ENCODE data around the gene PPP1R1B. TPM values are rescaled to one million over a fixed set of nuclear protein-coding genes. Genes with fewer than 3 reads are reported as not detected.

The PPP1R1B gene
- total RNA-seq, 1 experiment from 2014 or later: not detected

- CTCF ChIA-PET: no interaction called here
- BruUV-seq (replicated peaks): no TSS peak
- H3K36me3 Mint-ChIP-seq (ENCODE audit: insufficient read depth, unreplicated experiment): no peaks in the 10 kb centered on the region
Measured at GRCh38 chr17:39640591-39641031, 13.9 kb downstream of the PPP1R1B start.

GRCh38 chr17:39641097-39641496 lies 14.3 kb downstream of the PPP1R1B start:
- DNase-seq: no peak
- intact Hi-C loops (cut with micrococcal nuclease; ENCODE audit: unreplicated experiment): no loop called here
- Mint-ChIP-seq H3K27ac (ENCODE audit: unreplicated experiment) (no peak overlapping the region), H3K4me1 (ENCODE audit: low read depth, unreplicated experiment) (peaks cover 11% of the 10 kb centered on the region), H3K9me3 (ENCODE audit: unreplicated experiment) (no peaks in the 10 kb centered on the region), H3K4me3 (ENCODE audit: unreplicated experiment) (no peak overlapping the region), H3K36me3 (ENCODE audit: insufficient read depth, unreplicated experiment) (no peaks in the 10 kb centered on the region), H3K27me3 (ENCODE audit: insufficient read depth, unreplicated experiment) (no peaks in the 10 kb centered on the region)
- TF ChIP-seq, protein P1, sequence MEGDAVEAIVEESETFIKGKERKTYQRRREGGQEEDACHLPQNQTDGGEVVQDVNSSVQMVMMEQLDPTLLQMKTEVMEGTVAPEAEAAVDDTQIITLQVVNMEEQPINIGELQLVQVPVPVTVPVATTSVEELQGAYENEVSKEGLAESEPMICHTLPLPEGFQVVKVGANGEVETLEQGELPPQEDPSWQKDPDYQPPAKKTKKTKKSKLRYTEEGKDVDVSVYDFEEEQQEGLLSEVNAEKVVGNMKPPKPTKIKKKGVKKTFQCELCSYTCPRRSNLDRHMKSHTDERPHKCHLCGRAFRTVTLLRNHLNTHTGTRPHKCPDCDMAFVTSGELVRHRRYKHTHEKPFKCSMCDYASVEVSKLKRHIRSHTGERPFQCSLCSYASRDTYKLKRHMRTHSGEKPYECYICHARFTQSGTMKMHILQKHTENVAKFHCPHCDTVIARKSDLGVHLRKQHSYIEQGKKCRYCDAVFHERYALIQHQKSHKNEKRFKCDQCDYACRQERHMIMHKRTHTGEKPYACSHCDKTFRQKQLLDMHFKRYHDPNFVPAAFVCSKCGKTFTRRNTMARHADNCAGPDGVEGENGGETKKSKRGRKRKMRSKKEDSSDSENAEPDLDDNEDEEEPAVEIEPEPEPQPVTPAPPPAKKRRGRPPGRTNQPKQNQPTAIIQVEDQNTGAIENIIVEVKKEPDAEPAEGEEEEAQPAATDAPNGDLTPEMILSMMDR (IDR thresholded peaks at IDR 0.05; ENCODE audit: insufficient read depth in 1 of 2, low read depth in 1 of 2, low read length in 1 of 2, severe bottlenecking in 1 of 2, unreplicated experiment in 1 of 2): no peak
- Histone ChIP-seq H3K4me1 (peaks cover 5% of the 10 kb centered on the region), H3K4me3 (ENCODE audit: low read depth, low read length) (no peak overlapping the region), H3K27me3 (replicated peaks; ENCODE audit: control insufficient read depth, insufficient read depth, low read length) (no peaks in the 10 kb centered on the region), H3K36me3 (ENCODE audit: control insufficient read depth, insufficient read depth, low read length) (no peaks in the 10 kb centered on the region), H3K9me3 (no peaks in the 10 kb centered on the region)
- BruUV-seq (replicated peaks): no TSS peak
- ChIA-PET POLR2A (no interaction called here), CTCF (no interaction called here)

More at GRCh38 chr17:39640591-39641031, 13.9 kb downstream of the PPP1R1B start:
- Mint-ChIP-seq H3K4me1 (ENCODE audit: low read depth, unreplicated experiment) (peaks cover 11% of the 10 kb centered on the region), H3K4me3 (ENCODE audit: unreplicated experiment) (no peak overlapping the region), H3K9me3 (ENCODE audit: unreplicated experiment) (no peaks in the 10 kb centered on the region), H3K27ac (ENCODE audit: unreplicated experiment) (no peak overlapping the region), H3K27me3 (ENCODE audit: insufficient read depth, unreplicated experiment) (no peaks in the 10 kb centered on the region)
- TF ChIP-seq, protein P1 (IDR thresholded peaks at IDR 0.05; ENCODE audit: insufficient read depth in 1 of 2, low read depth in 1 of 2, low read length in 1 of 2, severe bottlenecking in 1 of 2, unreplicated experiment in 1 of 2): no peak
- H3K4me1 ChIP-seq: peaks cover 5% of the 10 kb centered on the region
- H3K4me3 ChIP-seq (ENCODE audit: low read depth, low read length): no peak overlapping the region
- intact Hi-C loops (cut with micrococcal nuclease; ENCODE audit: unreplicated experiment): no loop called here
- no peaks in the 10 kb centered on the region for H3K9me3 ChIP-seq
- POLR2A ChIA-PET: no interaction called here
- DNase-seq: no peak
- H3K27me3 ChIP-seq (replicated peaks; ENCODE audit: control insufficient read depth, insufficient read depth, low read length): no peaks in the 10 kb centered on the region
- no peaks in the 10 kb centered on the region for H3K36me3 ChIP-seq (ENCODE audit: control insufficient read depth, insufficient read depth, low read length)

DNA sequence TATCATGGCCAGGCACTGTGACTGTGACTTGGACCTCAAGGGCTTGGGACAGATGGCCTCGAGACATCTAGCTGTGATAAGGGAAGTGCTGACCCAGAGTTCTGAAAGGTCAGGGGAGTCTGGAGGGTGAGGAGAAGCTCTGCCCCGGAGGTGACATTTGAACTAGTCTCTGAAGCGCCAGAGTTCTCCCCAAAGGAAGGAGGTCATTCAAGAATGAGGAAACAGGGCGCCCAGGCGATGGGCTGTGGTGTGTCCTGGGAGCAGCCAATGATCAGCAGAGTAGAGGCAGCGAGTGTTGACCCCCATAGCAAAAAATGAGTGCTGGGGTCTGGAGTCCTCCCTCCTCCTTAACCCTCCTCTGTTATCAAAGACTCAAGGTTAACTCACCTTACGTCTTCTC lies 15.1 kb downstream of the PPP1R1B start:
- DNase-seq: no peak
- H3K9me3 ChIP-seq: no peaks in the 10 kb centered on the region
- Mint-ChIP-seq H3K4me3 (ENCODE audit: unreplicated experiment) (no peak overlapping the region), H3K9me3 (ENCODE audit: unreplicated experiment) (no peaks in the 10 kb centered on the region), H3K4me1 (ENCODE audit: low read depth, unreplicated experiment) (peaks cover 11% of the 10 kb centered on the region), H3K27me3 (ENCODE audit: insufficient read depth, unreplicated experiment) (no peaks in the 10 kb centered on the region), H3K27ac (ENCODE audit: unreplicated experiment) (no peak overlapping the region), H3K36me3 (ENCODE audit: insufficient read depth, unreplicated experiment) (no peaks in the 10 kb centered on the region)
- BruUV-seq (replicated peaks): no TSS peak
- H3K4me1 ChIP-seq: no peaks in the 10 kb centered on the region
- no peaks in the 10 kb centered on the region for H3K36me3 ChIP-seq (ENCODE audit: control insufficient read depth, insufficient read depth, low read length)
- TF ChIP-seq, protein P1 (IDR thresholded peaks at IDR 0.05; ENCODE audit: insufficient read depth in 1 of 2, low read depth in 1 of 2, low read length in 1 of 2, severe bottlenecking in 1 of 2, unreplicated experiment in 1 of 2): no peak
- ChIA-PET CTCF (no interaction called here), POLR2A (no interaction called here)
- H3K4me3 ChIP-seq (ENCODE audit: low read depth, low read length): no peak overlapping the region
- intact Hi-C loops (cut with micrococcal nuclease; ENCODE audit: unreplicated experiment): no loop called here
- no peaks in the 10 kb centered on the region for H3K27me3 ChIP-seq (replicated peaks; ENCODE audit: control insufficient read depth, insufficient read depth, low read length)
